Measurements from ENCODE around the gene SEMA4G.

DNA sequence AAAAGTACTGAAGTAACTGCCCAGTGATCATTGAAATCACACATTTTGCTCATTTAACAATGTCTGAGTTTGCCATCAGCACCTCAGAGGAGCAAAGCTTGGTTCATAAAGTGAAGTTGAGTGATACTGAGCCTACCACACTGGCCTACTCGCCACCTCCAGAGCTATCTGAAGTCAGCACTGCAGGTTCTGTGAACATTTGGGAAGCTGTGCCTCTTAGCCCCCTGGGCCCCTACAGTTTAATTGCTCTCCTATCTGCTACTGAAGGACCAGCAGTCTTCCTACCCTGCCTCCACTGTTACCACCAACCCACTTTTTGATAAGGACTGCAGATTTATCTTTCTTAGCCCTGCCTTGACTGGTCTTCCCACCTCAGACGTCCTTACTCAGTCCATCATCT, 2.0 kb upstream of the SEMA4G start:
- no peak for TF ChIP-seq POLR2A (IDR thresholded peaks at IDR 0.05; ENCODE audit: low read depth, low read length)
- no peak for TF ChIP-seq POLR2AphosphoS5 (IDR thresholded peaks at IDR 0.05; ENCODE audit: low read depth, low read length)

All from GM12892 (cell line).